NAMALWA (cell line): ENCODE results near the gene P3H4.
A peak's percentile ranks its signal among the peaks of the same experiment; 100 is the strongest.
"Not testable (repeated sequence)": the region's sequence is repeated elsewhere in the genome, so short reads cannot be mapped to it uniquely, and the experiment has no call there.

ENCODE experiments used
- DNase-seq: peaks from one replicate; pipeline ENCODE4 v3.0.0-alpha.2; 2015; ENCODE audit warnings: low spot score

Gene P3H4, protein sequence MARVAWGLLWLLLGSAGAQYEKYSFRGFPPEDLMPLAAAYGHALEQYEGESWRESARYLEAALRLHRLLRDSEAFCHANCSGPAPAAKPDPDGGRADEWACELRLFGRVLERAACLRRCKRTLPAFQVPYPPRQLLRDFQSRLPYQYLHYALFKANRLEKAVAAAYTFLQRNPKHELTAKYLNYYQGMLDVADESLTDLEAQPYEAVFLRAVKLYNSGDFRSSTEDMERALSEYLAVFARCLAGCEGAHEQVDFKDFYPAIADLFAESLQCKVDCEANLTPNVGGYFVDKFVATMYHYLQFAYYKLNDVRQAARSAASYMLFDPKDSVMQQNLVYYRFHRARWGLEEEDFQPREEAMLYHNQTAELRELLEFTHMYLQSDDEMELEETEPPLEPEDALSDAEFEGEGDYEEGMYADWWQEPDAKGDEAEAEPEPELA

DNA sequence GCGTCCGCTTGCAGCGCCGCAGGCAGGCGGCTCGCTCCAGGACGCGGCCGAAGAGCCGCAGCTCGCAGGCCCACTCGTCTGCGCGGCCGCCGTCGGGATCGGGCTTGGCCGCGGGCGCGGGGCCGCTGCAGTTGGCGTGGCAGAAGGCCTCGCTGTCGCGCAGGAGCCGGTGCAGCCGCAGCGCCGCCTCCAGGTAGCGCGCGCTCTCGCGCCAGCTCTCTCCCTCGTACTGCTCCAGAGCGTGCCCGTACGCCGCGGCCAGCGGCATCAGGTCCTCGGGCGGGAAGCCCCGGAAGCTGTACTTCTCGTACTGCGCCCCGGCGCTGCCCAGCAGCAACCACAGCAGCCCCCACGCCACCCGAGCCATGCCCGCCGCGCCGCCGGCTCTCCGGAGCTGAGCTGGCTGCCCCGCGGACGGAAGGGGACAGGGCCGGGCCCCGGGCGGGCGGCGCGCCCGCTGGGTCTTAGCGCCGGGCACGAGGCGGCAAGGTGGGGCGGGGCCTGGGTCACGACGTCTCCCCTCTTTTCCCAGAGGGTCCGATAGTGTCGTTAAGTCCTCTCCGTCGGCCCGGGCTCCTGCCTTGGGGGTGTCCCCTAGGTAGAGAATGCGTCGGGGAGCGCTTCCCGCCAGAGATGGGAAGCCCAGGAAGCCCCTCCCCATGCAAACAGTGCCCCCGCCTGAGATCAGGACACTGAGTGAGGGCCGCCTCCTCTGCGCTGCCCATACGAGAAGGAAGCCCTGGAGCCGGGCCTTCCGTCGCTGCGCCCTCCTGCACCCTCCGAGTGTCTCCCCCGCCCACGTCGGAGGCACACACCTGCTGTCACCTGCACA, at the start of gene P3H4:
P3H4 (minus strand) TSS at position 401 of the 832 bp plus-strand sequence; CDS start at position 367, 34 bp downstream.
- peak; percentile 72 for DNase-seq

DNA sequence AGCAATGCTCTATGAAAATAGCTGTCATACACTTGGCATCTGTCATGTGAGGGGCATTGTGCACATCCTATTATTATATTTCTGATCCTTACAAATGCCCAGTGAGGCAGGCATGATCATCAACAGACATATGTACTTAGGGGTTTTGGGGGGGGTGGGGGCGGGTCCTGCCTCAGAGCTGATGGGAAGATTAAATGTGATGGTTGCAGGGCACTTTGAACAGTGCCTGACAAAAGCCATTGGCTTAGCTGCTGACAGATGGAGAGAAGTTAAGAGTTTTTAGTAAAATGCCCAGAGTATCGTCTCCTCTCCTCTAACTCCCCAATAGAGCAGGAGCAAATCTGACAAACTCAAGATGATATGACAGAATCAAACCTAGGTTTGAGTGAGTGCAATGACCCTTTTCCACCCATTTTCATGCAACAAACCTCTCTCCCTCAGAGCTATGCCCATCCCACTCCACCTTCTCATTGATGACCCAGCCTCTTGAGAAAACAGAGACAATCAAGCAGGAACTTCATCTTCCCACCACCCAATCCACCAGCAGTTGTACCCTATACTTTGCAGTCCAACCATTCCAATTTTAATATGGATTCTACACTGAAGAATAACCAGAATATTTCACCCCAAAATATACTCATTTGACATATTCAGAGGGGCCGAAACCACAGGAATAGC, 48.6 kb upstream of the P3H4 start:
- DNase-seq: no peak

DNA sequence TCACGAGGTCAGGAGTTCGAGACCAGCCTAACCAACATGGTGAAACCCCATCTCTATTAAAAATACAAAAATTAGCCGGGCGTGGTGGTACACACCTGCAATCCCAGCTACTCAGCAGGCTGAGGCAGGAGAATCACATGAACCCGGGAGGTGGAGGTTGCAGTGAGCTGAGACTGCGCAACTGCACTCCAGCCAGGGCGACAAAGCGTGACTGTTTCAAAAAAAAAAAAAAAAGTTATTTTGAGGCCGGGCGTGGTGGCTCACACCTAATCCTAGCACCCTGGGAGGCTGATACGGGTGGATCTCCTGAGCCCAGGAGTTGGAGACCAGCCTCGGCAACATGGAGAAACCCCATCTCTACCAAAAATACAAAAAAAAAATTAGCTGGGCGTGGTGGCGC, 39.6 kb upstream of the P3H4 start:
- not testable (repeated sequence) for DNase-seq

DNA sequence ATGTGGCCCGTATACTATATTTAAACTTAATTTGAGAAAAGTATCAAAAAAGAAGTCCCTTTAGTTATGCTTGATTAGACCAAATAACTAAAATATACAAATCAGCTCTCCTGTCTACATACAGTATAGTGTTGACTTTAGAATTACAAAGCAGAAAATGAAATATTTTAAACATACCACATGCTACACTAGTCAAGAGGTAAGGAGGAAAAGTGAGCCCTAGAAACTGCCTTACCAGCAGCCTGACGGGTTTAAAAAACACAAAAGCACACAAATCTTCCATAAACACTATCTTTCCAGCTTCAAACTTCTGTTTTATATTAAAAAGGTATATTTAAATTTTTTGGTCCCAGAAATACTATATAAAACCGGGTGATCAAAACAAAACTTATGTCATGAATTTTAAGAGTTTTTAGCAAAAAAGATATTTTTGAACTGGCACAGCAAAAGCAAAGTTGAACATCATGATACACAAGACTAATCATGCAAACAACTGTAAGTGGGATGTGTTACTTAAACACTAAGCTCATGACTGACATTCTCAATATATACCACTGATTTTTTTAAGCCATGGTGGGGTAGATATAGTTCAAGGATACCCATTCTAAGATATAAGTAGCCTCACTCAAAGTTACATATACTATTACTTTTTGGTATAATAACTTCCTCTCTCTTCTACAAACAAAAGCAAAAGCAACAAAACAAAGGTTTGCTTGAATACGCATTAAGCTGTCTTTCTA, 37.7 kb upstream of the P3H4 start:
- peak; percentile 46 for DNase-seq

DNA sequence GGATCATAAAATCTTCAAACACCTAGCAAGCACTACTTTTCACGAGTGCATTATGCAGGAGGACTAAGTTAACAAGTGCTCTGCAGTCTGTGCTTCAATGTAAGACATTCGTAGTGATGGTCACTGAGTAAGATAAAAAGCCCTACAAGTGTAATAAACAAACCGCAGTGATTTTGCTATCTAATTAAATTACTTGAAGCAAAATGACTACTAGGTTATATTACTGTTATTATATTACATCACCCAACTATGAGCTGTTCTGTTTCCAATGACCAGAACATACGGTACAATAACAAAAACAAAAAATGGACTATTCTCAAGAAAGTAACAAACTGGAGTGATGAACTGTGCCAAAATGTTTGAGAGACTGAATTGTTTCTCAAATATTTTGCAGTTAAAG, 37.0 kb upstream of the P3H4 start:
- no peak for DNase-seq

DNA sequence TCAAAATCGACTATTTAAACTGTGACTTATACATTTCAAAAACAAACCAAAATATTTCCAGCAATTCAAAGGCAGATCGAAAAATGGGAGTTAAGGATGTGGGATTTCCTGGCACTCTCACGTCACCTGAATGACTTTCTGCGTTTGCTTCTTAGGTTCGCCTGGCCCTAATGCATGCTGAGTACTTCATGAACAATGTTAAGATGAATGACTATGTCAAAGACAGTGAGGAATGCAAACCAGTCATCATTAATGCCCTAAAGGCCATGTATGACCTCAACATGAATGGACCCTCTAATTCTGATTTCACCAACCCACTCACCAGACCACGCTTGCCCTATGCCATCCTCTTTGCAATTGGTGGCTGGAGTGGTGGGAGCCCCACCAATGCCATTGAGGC, 33.2 kb upstream of the P3H4 start:
- DNase-seq: no peak

DNA sequence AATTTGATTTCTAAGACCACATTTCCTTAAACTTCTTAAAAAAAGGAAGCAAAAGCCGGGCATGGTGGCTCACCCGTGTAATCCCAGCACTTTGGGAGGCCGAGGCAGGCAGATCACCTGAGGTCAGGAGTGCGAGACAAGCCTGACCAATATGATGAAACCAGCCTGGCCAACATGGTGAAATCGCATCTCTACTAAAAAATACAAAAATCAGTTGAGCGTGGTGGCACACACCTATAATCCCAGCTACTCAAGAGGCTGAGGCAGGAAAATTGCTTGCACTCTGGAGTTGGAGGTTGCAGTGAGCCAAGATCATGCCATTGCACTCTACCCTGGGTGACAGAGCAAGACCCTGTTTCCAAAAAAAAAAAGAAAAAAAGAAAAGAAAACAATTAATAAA, 29.0 kb upstream of the P3H4 start:
- not testable (repeated sequence) for DNase-seq

DNA sequence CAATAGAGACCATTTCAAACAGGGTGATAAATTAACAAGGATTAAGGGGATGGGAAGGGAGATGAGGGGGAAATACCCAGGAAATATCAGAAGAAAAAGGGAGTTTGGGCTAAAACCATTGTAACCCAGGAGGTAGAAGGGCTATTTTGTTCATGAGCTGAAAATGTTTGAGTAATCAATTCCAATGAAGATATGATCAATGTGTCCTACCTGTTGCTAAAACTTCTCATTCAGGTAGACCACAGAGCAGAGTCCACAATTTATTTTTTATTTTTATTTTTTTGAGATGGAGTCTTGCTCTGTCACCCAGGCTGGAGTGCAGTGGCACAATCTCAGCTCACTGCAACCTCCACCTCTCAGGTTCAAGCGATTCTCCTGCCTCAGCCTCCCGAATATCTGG, 27.7 kb upstream of the P3H4 start:
- not testable (repeated sequence) for DNase-seq

DNA sequence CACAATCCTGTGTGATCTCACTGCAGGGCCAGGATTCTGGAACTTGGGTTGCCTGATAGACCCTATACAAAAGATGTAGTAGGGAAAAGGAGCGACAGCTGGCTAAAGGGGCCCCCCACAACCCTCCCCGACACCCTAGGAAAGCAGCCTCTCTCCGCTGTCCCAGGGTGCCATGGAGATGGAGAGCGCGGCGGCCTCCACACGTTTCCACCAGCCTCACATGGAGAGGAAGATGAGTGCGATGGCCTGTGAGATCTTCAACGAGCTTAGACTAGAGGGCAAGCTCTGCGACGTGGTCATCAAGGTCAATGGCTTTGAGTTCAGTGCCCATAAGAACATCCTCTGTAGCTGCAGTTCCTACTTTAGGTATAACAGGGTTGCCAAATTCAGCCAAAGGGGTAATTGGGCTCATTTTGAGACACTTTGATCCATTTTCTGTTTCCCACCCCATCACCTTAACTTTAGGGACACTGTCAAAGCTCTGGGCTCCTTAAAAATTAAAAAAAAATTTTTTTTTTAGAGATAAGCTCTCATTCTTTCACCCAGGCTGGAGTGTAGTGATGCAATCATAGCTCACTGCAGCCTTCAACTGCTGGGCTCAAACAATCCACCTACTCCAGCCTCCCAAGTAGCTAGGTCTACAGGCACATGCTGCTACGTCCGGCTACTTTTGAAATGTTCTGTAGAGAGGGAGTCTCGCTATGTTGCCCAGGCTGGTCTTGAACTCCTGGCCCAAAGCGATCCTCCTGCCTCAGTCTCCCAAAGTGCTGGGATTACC, 26.2 kb upstream of the P3H4 start, which contains the start of gene KLHL10:
KLHL10 (plus strand) TSS at position 65 of the 778 bp plus-strand sequence; CDS start at position 173, 108 bp downstream.
- no peak for DNase-seq

DNA sequence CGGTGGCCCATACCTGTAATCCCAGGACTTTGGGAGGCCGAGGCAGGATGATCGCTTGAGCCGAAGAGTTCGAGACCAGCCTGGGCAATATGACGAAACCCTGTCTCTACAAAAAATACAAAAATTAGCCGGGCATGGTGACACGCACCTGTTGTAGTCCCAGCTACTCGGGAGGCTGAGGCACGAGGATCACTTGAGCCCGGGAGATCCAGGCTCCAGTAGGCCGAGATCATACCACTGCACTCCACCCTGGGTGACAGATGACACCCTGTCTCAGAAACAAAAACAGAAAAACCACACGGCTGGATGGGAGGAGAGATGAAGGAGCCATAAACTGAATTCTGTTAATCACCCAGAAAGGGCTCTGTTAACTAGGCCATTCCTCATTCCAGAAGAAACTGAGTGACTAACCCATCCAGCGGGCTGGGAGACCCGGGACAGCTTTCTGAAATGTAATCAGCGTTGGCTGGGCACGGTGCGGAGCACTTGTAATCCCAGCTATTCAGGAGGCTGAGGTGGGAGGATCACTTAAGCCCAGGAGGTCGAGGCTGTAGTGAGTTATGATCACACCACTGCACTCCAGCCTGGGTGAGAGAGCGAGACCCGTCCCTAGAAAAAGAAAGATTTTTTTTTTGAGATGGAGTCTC, 24.9 kb upstream of the P3H4 start:
- no peak for DNase-seq

DNA sequence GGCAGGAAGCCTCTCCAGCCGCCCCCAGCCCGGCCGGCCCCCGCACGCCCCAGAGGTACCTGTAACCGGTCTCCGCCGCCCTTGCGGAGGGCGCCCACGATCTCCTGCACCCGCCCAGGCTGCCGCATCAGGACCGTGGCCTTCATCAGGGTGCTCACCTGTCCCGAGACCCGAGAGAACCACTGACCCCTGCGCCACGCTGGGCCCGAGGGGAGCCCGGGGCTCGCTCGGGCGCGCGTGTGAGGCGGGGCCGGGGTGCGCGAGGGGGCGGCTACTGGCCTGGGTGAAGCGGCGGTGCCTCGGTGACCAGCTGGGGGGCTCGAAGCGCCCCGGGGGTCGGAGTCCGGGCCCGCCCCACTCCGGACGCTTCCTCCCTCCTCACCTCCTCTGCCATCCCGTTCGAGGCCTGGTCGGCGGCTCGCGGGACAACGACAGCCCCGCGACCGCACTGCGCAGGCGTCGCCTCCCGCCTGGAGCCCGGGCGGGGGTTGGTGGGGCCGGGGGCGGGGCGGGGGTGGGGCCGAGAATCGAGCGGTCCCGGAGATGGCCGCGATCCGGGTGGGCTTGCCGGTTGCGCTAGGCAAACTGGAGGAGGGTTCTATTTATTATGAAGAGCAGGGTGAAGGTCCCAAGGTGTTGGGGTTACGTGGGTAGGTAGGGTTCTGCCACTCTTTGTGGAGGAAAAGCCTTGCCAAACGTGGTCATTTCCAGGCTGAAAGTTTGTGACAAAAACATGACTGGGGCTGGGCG, 24.2 kb upstream of the P3H4 start, which contains the start of gene NT5C3B:
NT5C3B (minus strand) TSS at position 433 of the 750 bp plus-strand sequence; CDS start at position 394, 39 bp downstream.
- peak; percentile 63 for DNase-seq

DNA sequence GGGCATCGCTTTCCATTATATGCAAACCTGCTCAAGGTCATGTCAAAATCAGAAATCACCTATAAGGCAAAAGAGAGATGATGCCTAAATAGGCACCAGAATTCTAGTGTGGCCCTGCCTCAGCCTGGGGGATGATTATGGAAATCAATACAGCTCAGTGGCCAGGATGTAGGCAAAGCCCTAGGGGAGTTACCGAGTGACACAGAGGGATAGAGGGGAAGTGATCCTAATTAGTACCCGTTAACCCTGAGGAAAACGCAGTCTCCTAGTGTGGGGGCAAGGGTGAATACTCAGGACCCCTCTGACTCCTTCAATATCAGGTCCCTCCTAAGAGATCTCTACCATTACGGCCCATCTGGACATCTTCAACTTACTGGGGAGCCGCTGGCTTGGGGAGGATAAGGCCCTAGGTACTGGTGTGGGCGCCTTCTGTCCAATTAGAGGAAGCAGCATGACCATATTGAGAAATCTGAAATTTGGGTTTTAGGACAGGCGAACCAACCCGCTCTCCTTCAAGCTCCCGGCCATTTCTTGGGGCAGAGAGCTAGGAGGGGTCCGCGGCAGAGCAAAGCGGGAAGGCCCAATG, 23.6 kb upstream of the P3H4 start:
- DNase-seq: no peak

DNA sequence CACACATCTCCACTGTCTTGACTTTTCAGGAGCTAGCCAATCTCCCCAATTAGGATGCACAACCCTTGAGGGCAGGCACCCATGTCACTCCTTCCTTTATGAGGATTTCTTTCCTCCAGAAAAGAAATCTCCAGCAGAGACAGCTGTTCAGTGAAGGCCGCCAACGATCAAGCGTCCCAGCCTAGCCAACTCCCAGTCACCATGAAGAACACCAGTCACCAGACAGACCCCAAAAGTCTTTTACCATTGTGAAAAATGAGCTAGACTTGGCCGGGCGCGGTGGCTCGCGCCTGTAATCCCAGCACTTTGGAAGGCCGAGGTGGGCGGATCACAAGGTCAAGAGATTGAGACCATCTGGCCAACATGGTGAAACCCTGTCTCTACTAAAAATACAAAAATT, 18.2 kb upstream of the P3H4 start:
- DNase-seq: not testable (repeated sequence)

DNA sequence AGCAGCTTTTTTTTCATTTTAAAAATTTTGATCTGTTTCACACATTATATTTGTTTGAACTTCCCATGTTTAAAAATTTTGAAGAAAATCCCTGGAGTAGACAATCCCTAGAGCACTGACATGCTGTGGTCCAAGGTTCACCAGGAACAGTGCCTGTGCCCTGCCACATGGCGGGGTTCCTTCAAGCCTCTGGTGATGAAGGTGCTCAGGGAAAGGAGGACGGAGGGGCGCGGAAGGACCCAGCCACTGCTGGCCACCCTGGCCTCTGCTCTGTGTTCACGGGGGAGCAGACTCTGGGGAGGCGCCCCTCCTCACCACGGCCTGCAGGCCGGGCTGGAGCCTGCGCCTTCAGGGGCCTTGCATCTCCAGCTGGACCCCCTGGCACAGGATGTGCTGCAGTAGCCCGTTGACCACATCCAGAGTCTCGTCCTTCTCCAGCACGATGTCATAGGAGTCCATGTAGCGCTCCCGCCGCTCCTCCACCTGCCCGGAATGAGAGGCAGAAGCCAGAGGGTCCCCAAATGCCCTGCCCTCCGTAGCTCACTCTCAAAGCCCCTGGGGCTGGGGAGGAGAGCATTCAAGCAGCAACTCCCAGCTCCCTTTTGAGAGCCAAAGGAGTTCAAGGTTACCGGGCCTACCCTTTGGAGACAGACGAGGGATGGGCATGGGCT, 13.6 kb upstream of the P3H4 start:
- DNase-seq: no peak

DNA sequence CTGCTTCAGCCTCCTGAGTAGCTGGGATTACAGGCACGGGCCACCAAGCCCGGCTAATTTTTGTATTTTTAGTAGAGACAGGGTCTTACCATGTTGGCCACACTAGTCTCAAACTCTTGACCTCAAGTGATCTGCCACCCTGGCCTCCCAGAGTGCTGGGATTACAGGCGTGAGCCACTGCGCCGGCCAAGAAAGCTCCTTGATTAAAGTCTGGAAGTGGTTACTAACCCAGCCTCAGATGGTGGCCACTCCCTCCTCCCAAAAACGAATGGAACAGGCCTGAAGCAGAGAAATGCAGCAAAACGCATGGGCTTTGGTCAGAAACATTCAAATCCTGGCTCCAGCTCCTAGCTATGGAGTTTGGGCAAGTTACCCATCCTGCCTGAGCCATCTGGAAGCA, 12.3 kb upstream of the P3H4 start:
- DNase-seq: no peak

DNA sequence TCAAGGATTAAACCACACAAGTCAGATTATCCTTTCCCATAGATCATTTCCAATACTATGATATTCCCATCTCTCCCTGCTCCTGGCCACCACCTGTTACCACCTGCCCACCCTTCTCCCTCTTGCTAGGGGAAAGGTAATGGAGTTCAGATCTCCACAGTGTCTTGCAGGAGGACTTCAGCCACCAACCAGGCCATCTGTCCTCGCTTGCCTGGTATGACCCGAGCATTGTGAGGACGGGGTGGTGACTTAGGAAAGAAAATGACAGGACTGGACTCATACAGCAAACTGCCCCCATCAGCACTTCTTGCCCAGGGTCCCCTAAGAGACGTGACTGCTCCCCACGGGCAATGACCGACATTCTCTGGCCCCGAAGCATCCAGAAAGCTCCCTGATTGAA, 11.8 kb upstream of the P3H4 start:
- no peak for DNase-seq

DNA sequence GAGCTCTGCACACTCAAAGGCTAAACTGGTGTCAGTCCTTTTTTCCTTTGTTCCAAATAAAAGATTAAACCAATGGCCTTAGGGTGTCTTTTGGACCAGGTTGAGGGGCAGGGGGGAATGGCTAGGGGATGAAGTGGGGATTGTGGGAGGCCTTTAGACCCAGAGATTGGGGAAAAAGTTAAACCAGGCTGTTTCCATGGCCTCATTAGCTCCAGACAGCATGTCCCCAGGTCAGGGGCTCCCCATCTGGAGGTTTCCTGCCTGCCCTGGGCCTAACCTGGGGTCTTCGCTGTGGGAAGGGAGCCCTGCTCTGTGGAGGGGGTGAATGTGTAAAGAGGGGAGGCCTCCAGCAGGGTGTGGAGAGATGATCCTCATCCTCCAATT, 11.4 kb upstream of the P3H4 start:
- no peak for DNase-seq
